HepG2 (cell line): ENCODE measurements around the gene SMTNL2. TPM values are rescaled to one million over a fixed set of nuclear protein-coding genes. Genes with fewer than 3 reads are reported as not detected.
A peak's percentile ranks its signal among the peaks of the same experiment; 100 is the strongest.

Source experiments
- ATAC-seq: fragments of 200-7000 bp; cut with Tn5 transposase; 3 replicates; pipeline ENCODE4 v1.9.1; 2020; ENCODE audit warnings: mild to moderate bottlenecking, moderate library complexity
- BruUV-seq: library from RNA; stranded (reverse); fragments of 400-500 nt; replicated peaks from 2 replicates; lab custom pipeline; 2021; lab: Mats Ljungman, UMichigan
- CTCF ChIA-PET: fragments of 300-600 bp; formaldehyde crosslinking; extraction: SDS; loops from one replicate; lab custom pipeline; 2021; ENCODE audit warnings: low total read pairs, inconsistent platforms, low intra/inter-chr PET ratio; lab: Yijun Ruan, JAX
- POLR2A ChIA-PET: fragments of 350-600 bp; sonication (Branson Sonifier 250); formaldehyde crosslinking; loops from one replicate; lab custom pipeline; 2020; ENCODE audit warnings: antibody characterized with exemption, inconsistent platforms; lab: Yijun Ruan, JAX
- DNase-seq: peaks from one replicate; pipeline ENCODE4 v3.0.0-alpha.2; 2015; ENCODE audit warnings: low spot score
- FAIRE-seq: peaks from 3 replicates; lab custom pipeline; 2011; peaks lifted over from hg19 to GRCh38; lab: Jason Lieb, UNC
- H2AFZ ChIP-seq: one replicate; pipeline ENCODE4 v1.6.1; 2011; ENCODE audit warnings: low read length, inconsistent platforms
- H3K27ac ChIP-seq: fragments of 300-600 bp; 3 replicates; pipeline ENCODE4 v1.8.0; 2011; ENCODE audit warnings: mixed run types, mild to moderate bottlenecking, mixed read lengths, low read length, inconsistent platforms; ENCODE audit not compliant: insufficient read depth; ENCODE audit errors: extremely low read length
- H3K27me3 ChIP-seq, 2 experiments: fragments of 200-600 bp in 1 of 2; 2 replicates in 1 of 2; 3 replicates in 1 of 2; pipeline versions ENCODE4 v1.6.0 to v1.8.0; 2011; ENCODE audit warnings: low read length in 2 of 2, mild to moderate bottlenecking in 2 of 2, moderate library complexity in 2 of 2, inconsistent platforms in 1 of 2; ENCODE audit not compliant: insufficient read depth in 2 of 2, control insufficient read depth in 1 of 2
- H3K36me3 ChIP-seq, 2 experiments: fragments of 200-600 bp in 1 of 2; replicated peaks in 1 of 2; 2 replicates in 1 of 2; 3 replicates in 1 of 2; pipeline versions ENCODE4 v1.5.1 to v1.8.0; 2011; ENCODE audit warnings: low read length in 2 of 2, inconsistent platforms in 1 of 2; ENCODE audit not compliant: insufficient read depth in 2 of 2, control insufficient read depth in 1 of 2
- H3K4me1 ChIP-seq: 2 replicates; pipeline ENCODE4 v1.5.1; 2012; ENCODE audit warnings: low read length, inconsistent platforms; ENCODE audit not compliant: insufficient read depth
- H3K4me2 ChIP-seq: 2 replicates; pipeline ENCODE4 v1.6.0; 2011; ENCODE audit warnings: low read depth, low read length, inconsistent platforms
- H3K4me3 ChIP-seq, 3 experiments: fragments of 200-600 bp in 1 of 3; sonication (generic), shearing (Covaris generic) in 1 of 3; replicated peaks in 1 of 3; 2 replicates each; pipeline ENCODE4 v1.5.1; 2011 to 2016; ENCODE audit warnings: low read length in 3 of 3, inconsistent platforms in 2 of 3, low read depth in 2 of 3, mild to moderate bottlenecking in 2 of 3, control low read depth in 1 of 3, mixed read lengths in 1 of 3; ENCODE audit not compliant: insufficient read depth in 1 of 3
- H3K79me2 ChIP-seq: one replicate; pipeline ENCODE4 v1.6.1; 2011; ENCODE audit warnings: low read length, inconsistent platforms; ENCODE audit not compliant: insufficient read depth
- H3K9ac ChIP-seq: 2 replicates; pipeline ENCODE4 v1.6.0; 2011; ENCODE audit warnings: mild to moderate bottlenecking, low read depth, low read length, inconsistent platforms; ENCODE audit not compliant: insufficient read depth
- H3K9me3 ChIP-seq: 2 replicates; pipeline ENCODE4 v1.5.1; 2012; ENCODE audit warnings: mild to moderate bottlenecking, low read length
- H4K20me1 ChIP-seq: 2 replicates; pipeline ENCODE4 v1.6.0; 2011; ENCODE audit warnings: inconsistent platforms, mild to moderate bottlenecking, low read length, moderate library complexity; ENCODE audit not compliant: insufficient read depth
- ADNP ChIP-seq: sonication (generic); formaldehyde crosslinking; IDR thresholded peaks from 2 replicates; pipeline ENCODE4 v1.4.0; 2020; ENCODE audit warnings: missing genetic modification reagents
- ETV5 ChIP-seq: IDR thresholded peaks from 2 replicates; pipeline ENCODE4 v1.6.1; 2018; ENCODE audit warnings: missing biosample characterization, missing genetic modification reagents, inconsistent platforms, borderline replicate concordance
- FUBP1 ChIP-seq: sonication (generic); formaldehyde crosslinking; IDR thresholded peaks from 2 replicates; pipeline ENCODE4 v1.5.1; 2020; ENCODE audit warnings: missing genetic modification reagents, mild to moderate bottlenecking, borderline replicate concordance
- HMGA1 ChIP-seq: sonication (generic); formaldehyde crosslinking; conservative IDR thresholded peaks from 2 replicates; pipeline ENCODE4 v1.4.0; 2020; ENCODE audit warnings: missing genetic modification reagents
- MAF1 ChIP-seq: sonication (generic); formaldehyde crosslinking; IDR thresholded peaks from 2 replicates; pipeline ENCODE4 v1.5.0; 2020; ENCODE audit warnings: missing genetic modification reagents, borderline replicate concordance
- NPAS2 ChIP-seq: sonication (generic); formaldehyde crosslinking; IDR thresholded peaks from 2 replicates; pipeline ENCODE4 v1.8.0; 2022; ENCODE audit warnings: mild to moderate bottlenecking, missing genetic modification reagents, borderline replicate concordance
- PAF1 ChIP-seq: IDR thresholded peaks from 2 replicates; pipeline ENCODE4 v1.6.1; 2016; ENCODE audit warnings: missing genetic modification reagents, missing compliant biosample characterization
- PRDM4 ChIP-seq: sonication (generic); formaldehyde crosslinking; IDR thresholded peaks from 2 replicates; pipeline ENCODE4 v1.9.0; 2021; ENCODE audit warnings: missing genetic modification reagents, borderline replicate concordance
- SALL1 ChIP-seq: sonication (generic); formaldehyde crosslinking; IDR thresholded peaks from 2 replicates; pipeline ENCODE4 v1.8.0; 2022; ENCODE audit warnings: mild to moderate bottlenecking, missing genetic modification reagents
- SNAPC4 ChIP-seq: sonication (generic); formaldehyde crosslinking; IDR thresholded peaks from 2 replicates; pipeline ENCODE4 v1.4.0; 2020; ENCODE audit warnings: mild to moderate bottlenecking, missing genetic modification reagents
- TCF7L2 ChIP-seq: IDR thresholded peaks from 2 replicates; pipeline ENCODE4 v1.6.1; 2011; ENCODE audit warnings: mild to moderate bottlenecking, low read depth, low read length, moderate library complexity
- THAP8 ChIP-seq: sonication (generic); formaldehyde crosslinking; IDR thresholded peaks from 2 replicates; pipeline ENCODE4 v1.5.1; 2020; ENCODE audit warnings: missing genetic modification reagents, mild to moderate bottlenecking, borderline replicate concordance
- ZNF558 ChIP-seq: sonication (generic); formaldehyde crosslinking; IDR thresholded peaks from 2 replicates; pipeline ENCODE4 v1.9.0; 2022; ENCODE audit warnings: mild to moderate bottlenecking, missing genetic modification reagents, borderline replicate concordance
- ZNF652 ChIP-seq: IDR thresholded peaks from 2 replicates; pipeline ENCODE4 v1.6.1; 2016; ENCODE audit warnings: low read depth, borderline replicate concordance
- WGBS: methylation state at CpG from one replicate; pipeline ENCODE4 v1.1.6; 2017; ENCODE audit warnings: low lambda C conversion rate; 5-methylcytosine and 5-hydroxymethylcytosine counted together
- in situ Hi-C: cut with HindIII; loops from 2 replicates; pipeline ENCODE4 v1.10.0; 2017; ENCODE audit warnings: low pct_unique_long_range_greater_than_20kb; ENCODE audit not compliant: extremely low pct_ligation_motif_present
- intact Hi-C: fragments of 100-400 bp; cut with micrococcal nuclease; formaldehyde crosslinking; loops from one replicate; pipeline ENCODE4 v1.10.0; 2022; ENCODE audit not compliant: unreplicated experiment
- polyA plus RNA-seq, 8 experiments: library from polyadenylated mRNA; depleted of rRNA in 3 of 8; stranded (reverse) in 7 of 8; unstranded in 1 of 8; fragments of >200 nt; fragmentation: Illumina TruSeq in 4 of 8; extraction: Trizol in 4 of 8; gene quantifications; 2 replicates each; pipeline versions ENCODE4 v1.2.1 to v1.2.3, GENCODE V29; 2011 to 2016; ENCODE audit warnings: low read depth in 4 of 8, missing spikeins in 1 of 8, mixed read lengths in 1 of 8; ENCODE audit not compliant: insufficient read depth in 1 of 8
- total RNA-seq, 5 experiments: library from RNA; depleted of rRNA; stranded (reverse); fragments of >200 nt; fragmentation: Illumina TruSeq; extraction: Trizol; gene quantifications; 2 replicates each; pipeline ENCODE4 v1.2.3, GENCODE V29; 2016; ENCODE audit warnings: low read depth in 1 of 5

Gene SMTNL2
- total and polyA plus RNA-seq, 2 of the 13 experiments (the other 11 are each of a cell fraction or from before 2014, with no cell fraction given) = 0.41 to 5.1 TPM

GRCh38 chr17:4642286-4642685 is 58.0 kb downstream of the SMTNL2 start (continued):
- TF ChIP-seq PAF1 (CRISPR knock-in tag) (no peak), THAP8 (CRISPR knock-in tag) (no peak), TCF7L2 (no peak)

- Histone ChIP-seq H3K79me2 (no peaks in the 10 kb centered on the region), H3K4me3 (no peak overlapping the region), H3K4me1 (peaks cover 49% of the 10 kb centered on the region), H4K20me1 (no peaks in the 10 kb centered on the region), H3K9ac (no peak overlapping the region), H3K27me3 (peaks cover 7 to 33% of the 10 kb centered on the region in 2 experiments), H3K27ac (no peak overlapping the region), H3K36me3 (no peaks in the 10 kb centered on the region), H3K9me3 (no peaks in the 10 kb centered on the region), H3K4me2 (no peak overlapping the region), H2AFZ (no peak overlapping the region)
- DNase-seq (peak; percentile 13), FAIRE-seq (no peak), ATAC-seq (no peak)
- no TSS peak for BruUV-seq
- CTCF ChIA-PET = no interaction called here
- intact Hi-C loops (no loop called here), in situ Hi-C loops (no loop called here)
- POLR2A ChIA-PET = no interaction called here
- 7% methylated on average over 4 of the region's 4 CpGs for WGBS
- TF ChIP-seq HMGA1 (CRISPR knock-in tag) (no peak), ZNF652 (CRISPR knock-in tag) (no peak), ETV5 (CRISPR knock-in tag) (no peak), PRDM4 (CRISPR knock-in tag) (no peak), FUBP1 (CRISPR knock-in tag) (no peak), SNAPC4 (CRISPR knock-in tag) (no peak), SALL1 (CRISPR knock-in tag) (no peak), ZNF558 (CRISPR knock-in tag) (no peak), NPAS2 (no peak), ADNP (CRISPR knock-in tag) (no peak), MAF1 (no peak)
These were observed 59.3 kb downstream of the SMTNL2 start for GRCh38 chr17:4643676-4644075.
